IgD-negative memory B cell (primary cell): ENCODE results near the gene SDF2. TPM values are rescaled to one million over a fixed set of nuclear protein-coding genes. Genes with fewer than 3 reads are reported as not detected.

Experiments used
- polyA plus RNA-seq: library from polyadenylated mRNA; unstranded; fragments of 300-500 nt; fragmentation: Illumina TruSeq; gene quantifications from one replicate; pipeline ENCODE4 v1.2.3, GENCODE V29; 2021

The SDF2 gene
- polyA plus RNA-seq, 1 donor from 2014 or later, result 59.5 TPM

Other genes starting within 250 kb of the SDF2 start
- gene SLC13A2, start 188.3 kb downstream of the SDF2 start, polyA plus RNA-seq, result not detected
- not detected for gene FOXN1, start 155.6 kb downstream of the SDF2 start, polyA plus RNA-seq
- gene UNC119, start 109.3 kb downstream of the SDF2 start, polyA plus RNA-seq, result 69.5 TPM
- 48.4 TPM for gene PIGS, start 90.4 kb downstream of the SDF2 start, polyA plus RNA-seq
- gene ALDOC, start 85.0 kb downstream of the SDF2 start, polyA plus RNA-seq, result 28.0 TPM
- gene SPAG5, start 62.9 kb downstream of the SDF2 start, polyA plus RNA-seq, result 2.2 TPM
- gene RSKR, start 47.7 kb downstream of the SDF2 start, polyA plus RNA-seq, result 0.11 TPM
- gene BLTP2, start 16.7 kb downstream of the SDF2 start, polyA plus RNA-seq, result 41.4 TPM
- 14.2 TPM for gene SUPT6H, start 299 bp upstream of the SDF2 start, polyA plus RNA-seq
- gene PROCA1, start 50.0 kb upstream of the SDF2 start, polyA plus RNA-seq, result 2.7 TPM
- gene RAB34, start 56.0 kb upstream of the SDF2 start, polyA plus RNA-seq, result 6.7 TPM
- gene RPL23A, start 58.1 kb upstream of the SDF2 start, polyA plus RNA-seq, result 6,180 TPM
- 0.49 TPM for gene TLCD1, start 64.3 kb upstream of the SDF2 start, polyA plus RNA-seq
- 18.6 TPM for gene NEK8, start 66.9 kb upstream of the SDF2 start, polyA plus RNA-seq
- gene TRAF4, start 82.1 kb upstream of the SDF2 start, polyA plus RNA-seq, result 13.8 TPM
- gene FAM222B, start 180.9 kb upstream of the SDF2 start, polyA plus RNA-seq, result 17.1 TPM
- 45.8 TPM for gene ERAL1, start 193.1 kb upstream of the SDF2 start, polyA plus RNA-seq
- 400 TPM for gene FLOT2, start 235.8 kb upstream of the SDF2 start, polyA plus RNA-seq
- gene DHRS13, start 241.2 kb upstream of the SDF2 start, polyA plus RNA-seq, result 17.1 TPM